Iris pigment epithelial cell (primary cell): ENCODE data around the gene TTC39C.
"Not testable (repeated sequence)": the region's sequence is repeated elsewhere in the genome, so short reads cannot be mapped to it uniquely, and the experiment has no call there.

Experiments
- DNase-seq: peaks from one replicate; pipeline ENCODE4 v3.0.0-alpha.2; 2011; ENCODE audit warnings: low read depth

TTC39C gene

DNA sequence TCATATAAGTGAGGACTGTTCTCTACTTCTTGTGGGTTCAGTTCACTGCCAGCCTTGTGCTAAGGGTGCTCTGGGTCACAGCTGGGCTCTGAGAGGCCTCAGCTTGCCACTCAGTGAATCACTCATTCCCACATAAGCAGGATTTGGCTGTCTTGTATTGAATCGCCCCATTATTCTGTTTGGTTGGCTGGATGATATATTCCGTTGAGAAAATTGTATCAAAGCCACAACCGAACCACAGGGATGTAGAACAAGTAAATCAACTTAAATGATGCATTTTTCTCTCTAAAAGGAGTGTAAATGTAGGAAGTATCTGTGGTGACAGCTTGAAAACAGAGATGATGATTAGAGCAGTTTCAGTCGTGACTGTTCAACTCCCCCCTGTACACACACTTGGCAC lies 39.6 kb downstream of the TTC39C start:
- DNase-seq, result peak; percentile 55

DNA sequence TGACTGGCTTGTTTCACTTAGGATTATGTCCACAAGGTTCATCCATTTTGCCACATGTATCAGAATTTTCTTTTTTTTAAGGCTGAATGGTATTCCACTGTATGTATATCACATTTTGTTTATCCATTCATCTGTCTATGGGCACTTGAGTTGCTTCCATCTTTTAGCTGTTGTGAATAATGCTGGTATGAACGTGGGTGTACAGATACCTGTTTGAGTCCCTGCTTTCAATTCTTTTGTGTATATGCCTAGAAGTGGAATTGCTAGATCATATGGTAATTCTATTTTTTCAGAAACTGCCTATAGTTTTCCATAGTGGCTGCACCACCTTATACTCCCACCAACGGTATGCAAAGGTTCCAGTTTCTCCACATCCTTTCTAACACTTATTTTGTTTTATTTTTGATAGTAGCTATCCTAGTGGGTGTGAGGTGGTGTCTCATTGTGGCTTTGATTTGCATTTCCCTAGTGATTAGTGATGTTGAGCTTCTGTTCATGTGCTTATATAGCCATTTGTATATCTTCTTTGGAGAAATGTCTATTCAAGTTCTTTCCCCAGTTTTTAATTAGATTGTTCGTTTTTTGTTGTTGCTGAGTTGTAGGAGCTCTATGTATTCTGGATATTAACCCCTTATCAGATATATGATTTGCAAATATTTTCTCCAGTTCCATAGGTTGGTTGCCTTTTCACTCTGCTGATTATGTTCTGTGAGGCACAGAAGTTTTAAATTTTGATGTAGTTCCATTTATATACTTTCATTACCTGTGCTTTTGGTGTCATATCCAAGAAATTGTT lies 40.7 kb downstream of the TTC39C start:
- no peak for DNase-seq

DNA sequence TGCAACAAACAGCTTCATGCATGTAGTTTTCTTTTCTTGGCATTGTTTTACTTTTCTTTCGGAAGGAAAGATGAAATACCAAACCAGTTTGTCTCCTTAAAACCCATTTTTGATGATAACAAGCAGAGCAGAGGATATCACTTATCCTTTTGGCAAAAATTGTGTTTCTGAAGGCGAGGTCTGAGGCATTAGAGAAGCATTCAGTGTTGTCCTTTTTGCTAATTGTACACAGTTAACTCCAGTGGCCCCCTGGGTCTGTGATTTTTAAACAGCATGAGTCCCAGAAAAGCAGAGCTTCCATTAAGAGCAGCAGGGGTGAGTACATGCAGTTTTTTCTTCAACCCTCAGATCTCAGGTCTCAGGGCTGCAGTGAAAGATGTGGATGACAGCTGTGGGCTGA lies 41.3 kb downstream of the TTC39C start:
- no peak for DNase-seq

DNA sequence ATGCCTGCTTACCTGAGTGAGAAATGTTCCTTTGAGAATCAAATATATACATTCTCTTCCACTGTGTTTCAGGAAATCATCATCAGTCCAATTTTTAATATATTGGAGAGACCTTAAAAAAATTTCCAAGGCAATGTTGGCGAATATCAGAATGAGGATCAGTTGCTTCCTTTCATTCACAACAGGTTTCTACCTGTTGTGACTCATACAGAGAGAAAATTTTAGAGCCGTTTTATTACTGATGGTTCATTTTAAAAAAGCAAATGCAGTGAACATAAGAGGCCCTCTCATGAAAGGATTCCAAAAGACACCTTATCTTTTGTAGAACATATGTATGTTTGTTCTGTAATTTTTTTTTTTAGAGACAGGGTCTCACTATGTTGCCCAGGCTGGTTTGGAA lies 42.0 kb downstream of the TTC39C start:
- DNase-seq, result no peak

DNA sequence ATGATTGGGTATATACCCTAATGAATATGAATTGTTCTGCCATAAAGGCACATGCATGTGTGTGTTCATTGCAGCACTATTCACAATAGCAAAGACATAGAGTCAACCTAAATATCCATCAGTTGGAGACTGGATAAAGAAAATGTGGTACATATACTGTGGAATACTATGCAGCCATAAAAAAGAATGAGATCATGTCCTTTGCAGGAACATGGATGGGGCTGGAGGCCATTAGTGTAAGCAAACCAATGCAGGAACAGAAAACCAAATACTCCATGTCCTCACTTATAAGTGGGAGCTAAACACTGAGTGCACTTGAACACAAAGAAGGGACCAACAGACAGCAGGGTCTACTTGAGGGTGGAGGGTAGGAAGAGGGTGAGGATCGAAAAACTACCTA lies 43.2 kb downstream of the TTC39C start:
- DNase-seq, result no peak

DNA sequence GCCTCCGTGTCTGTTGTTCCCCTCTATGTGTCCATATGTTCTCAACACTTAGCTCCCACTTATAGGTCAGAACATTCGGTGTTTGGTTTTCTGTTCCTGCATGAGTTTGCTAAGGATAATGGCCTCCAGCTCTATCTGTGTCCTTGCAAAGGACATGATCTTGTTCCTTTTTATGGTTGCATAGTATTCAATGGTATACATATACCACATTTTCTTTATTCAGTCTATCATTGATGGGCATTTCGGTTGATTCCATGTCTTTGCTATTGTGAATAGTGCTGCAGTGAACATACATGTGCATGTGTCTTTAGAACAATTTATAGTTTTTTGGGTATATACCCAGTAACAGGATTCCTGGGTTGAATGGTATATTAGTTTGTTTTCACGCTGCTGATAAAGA lies 44.8 kb downstream of the TTC39C start:
- DNase-seq, result not testable (repeated sequence)

DNA sequence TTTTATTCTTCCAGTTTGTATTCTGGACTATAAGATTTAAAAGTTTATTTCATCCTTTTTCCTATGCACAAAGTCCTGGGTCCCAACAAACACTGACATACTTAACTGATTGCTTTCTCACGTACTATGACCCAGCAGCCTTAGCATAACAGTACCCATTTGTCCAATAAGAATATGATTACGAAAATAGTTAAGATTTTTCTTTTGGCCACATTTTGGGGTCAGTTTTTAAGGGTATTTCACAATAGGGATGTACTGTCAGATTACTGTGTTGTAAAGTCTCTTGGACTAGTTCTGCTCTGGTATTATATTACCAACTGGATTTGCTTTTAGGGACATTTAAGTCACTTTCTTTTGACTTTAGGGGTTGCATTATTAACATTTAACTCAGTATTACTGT lies 46.1 kb downstream of the TTC39C start:
- DNase-seq, result peak; percentile 90

DNA sequence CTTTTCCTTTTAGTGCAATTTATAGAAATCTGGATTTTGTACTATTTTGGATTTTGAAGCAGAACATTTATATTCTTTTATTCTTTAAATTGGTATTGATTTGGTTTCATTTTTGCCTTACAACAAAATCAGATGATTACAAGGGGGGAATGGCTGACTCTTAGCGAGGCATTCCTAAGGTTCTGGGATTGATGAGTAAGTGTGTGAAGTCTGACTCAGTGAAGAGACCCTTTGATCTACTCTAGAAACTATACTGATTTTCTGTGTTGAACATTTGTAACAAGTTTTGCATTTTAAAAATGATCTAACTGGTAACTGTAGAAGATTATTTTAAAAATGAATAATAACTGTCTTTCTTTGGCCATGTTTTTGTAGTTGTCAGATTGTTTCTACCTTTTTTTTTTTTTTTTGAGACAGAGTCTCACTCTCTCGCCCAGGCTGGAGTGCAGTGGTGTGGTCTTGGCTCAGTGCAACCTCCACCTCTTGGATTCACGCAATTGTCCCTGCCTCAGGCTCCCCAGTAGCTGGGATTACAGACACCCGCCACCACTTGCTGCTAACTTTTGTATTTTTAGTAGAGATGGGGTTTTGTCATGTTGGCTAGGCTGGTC lies 48.7 kb downstream of the TTC39C start:
- peak; percentile 84 for DNase-seq

DNA sequence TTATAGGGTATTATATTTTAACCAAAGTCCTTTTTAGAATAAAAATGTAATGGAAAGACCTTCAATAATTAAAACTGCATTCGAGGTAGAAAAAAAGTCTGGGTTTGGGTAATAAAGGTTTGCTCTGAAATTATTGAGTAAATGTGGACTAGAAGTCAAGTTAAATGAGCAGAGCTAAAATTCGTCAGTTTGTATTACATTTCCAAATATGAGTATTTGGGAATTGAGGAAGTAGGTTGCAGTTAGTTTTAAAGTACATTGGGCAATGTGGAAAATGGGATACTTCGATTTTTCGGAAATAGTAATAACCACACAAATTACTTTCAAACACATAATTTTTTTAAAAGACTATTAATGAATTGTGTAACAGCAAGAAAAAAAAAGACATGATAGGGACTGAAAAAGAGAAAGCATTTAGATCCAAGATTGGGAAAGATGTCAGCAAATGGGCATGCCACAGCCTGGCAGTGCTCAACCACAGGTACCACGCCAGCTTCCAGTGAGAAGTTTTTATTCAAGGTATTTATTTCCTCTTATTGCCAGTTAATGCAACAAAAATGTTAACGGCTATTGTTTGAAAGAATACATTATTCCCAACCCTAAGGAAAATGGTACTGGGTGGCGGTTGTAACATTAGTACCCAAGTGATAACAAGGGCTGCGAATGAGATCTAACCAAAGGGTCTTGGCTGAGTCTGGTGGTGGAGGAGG lies 50.0 kb downstream of the TTC39C start:
- no peak for DNase-seq

DNA sequence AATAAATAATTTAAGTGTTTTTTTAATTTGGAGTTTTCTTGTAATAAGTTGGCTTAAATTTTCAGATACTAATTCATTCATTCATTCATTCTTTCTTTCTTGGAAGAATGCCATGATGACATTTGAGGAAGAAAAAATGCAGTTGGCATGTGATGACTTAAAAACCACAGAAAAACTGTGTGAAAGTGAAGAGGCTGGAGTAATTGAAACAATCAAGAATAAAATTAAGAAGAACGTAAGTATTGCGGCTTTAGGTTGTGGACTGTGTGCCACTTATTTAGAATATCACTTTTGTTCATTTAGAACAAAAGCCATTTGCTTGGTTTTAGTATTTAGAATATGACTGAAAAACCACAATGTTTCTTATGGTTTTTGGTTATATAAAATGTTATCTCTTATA lies 51.4 kb downstream of the TTC39C start:
- peak; percentile 22 for DNase-seq

DNA sequence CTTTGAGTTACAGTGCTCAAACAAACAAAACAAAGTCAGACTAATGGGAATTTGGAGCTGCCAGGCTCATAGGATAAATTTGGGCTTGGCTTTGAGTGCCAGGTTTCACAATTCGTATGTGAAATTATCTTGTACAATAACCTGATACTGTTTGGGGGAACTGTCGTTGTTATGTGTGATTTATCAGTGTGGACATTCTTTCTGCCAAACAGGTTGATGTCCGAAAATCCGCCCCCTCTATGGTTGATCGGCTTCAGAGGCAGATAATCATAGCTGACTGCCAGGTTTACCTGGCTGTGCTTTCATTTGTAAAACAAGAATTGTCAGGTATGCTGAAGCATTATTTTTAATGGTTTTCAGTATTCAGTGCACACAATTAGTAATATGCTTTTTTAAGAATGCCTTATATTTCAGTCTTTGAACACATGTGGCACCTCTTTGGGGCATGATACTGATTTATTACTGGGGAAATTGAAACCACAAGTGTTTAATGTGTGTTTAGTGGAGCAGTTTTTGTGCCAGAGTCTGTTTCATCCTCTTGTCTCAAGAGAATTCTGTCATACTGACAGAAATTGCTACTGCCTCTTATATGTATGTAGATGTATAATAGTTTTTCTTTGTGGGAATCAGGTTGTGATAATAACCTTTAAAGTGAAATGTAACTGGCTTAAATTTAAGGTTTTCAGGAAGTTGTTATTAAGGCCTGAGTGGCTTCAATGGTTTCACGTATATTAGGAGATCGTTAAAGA lies 54.6 kb downstream of the TTC39C start:
- no peak for DNase-seq

DNA sequence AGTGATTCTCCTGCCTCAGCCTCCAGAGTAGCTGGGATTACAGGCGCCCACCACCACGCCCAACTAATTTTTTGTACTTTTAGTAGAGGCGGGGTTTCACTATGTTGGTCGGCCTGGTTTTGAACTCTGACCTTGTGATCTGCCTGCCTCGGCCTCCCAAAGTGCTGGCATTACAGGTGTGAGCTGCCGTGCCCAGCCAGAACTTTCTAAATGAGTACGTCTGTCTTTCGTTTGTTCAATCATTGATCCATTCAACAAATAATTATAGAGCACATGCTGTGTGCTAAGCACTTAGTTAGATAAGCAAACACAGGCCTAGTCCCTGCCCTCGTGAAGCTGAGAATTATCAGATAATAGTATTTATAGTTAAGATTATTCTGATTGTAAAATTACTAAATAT lies 56.5 kb downstream of the TTC39C start:
- DNase-seq, result no peak

DNA sequence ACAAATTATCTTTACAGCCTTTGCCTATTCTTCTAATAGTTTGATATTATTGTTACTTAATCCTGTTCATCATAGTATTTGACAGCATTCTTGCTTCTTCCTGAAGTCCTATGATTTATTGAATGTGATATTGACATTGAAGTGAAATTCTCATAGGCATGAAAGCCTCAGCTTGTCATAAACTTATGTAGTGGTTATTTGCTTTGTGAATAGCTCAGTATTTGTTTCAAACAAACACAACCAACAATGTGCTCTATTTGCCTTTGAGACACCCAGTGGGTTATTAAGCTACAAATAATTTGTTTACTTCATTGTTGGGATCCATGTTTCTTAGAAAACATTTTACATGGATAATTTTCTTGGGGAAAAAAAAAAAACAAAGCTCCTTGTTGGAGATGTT lies 57.2 kb downstream of the TTC39C start:
- DNase-seq, result no peak

DNA sequence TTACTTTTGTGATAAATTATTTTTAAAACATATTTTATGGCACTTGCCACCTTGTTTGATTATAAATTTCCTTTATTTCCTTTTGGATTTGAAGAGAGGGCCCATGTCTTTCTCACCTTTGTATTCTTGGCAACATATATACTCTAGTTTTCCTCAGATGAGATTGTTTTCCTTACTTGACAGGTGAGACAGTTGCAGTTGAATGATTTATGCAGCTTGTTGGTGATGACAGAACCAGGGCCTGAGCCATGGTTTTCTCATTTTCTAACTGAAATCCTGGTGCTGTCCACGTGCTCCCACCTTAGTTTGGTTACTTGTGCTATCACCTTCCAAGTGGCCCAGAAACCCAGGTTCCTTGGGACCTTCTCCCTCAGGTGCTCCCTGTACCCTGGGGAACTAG lies 58.2 kb downstream of the TTC39C start:
- DNase-seq, result no peak

DNA sequence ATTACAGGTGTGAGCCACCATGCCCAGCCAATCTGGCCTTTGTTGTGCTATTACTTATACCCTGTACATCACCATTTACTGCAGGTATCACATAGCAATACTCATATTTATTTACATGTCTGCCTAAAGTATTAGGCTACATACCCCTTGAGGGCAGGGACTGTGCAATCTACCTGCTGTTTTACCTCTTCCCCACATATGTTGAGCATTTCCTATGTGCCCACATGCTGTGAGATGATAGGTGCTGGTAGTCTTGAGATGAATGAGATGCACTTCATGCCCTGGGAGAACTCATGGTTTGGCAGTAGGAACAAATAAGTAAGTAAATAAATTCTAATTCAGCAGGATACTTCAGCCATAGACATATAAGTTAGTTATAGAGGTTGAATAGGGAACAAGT lies 59.2 kb downstream of the TTC39C start:
- no peak for DNase-seq

DNA sequence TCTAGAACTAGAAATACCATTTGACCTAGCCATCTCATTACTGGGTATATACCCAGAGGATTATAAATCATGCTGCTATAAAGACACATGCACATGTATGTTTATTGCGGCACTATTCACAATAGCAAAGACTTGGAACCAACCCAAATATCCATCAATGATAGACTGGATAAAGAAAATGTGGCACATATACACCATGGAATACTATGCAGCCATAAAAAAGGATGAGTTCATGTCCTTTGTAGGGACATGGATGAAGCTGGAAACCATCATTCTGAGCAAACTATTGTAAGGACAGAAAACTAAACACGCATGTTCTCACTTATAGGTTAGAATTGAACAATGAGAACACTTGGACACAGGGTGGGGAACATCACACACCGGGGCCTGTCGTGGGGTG lies 60.2 kb downstream of the TTC39C start:
- DNase-seq, result not testable (repeated sequence)

DNA sequence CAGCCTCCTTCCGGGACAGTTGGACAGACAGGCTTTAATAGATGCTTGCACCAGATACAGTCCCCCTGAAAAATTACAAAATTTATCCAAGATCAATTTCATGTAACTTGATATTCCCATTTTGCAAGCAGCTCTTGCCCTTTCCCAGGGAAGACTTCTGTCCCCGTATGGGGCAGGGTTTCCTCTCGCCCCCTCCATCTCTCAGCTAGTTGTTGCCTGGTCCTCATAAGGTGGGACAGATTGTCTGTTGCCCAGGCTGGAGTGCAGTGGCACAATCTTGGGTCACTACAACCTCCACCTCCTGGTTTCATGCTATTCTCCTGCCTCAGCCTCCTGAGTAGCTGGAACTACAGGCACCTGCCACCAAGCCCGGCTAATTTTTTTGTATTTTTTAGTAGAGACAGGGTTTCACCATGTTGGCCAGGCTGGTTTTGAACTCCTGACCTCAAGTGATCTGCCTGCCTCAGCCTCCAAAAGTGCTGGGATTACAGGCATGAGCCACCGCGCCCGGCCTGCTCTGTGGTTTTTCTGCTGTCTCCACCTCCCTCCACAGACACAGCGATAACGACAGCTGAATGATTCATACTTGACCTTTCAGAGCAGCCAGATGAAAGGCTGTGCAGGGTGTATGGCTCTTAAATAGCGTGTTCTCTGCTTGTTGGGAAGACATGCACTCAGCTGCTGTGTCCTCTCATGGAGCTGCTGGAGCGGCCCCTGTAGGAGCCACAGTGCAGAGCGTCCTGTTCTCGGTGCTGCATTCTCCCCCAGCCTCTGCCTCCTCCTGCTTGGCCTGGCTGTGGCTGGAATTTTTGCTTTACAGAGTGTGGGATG lies 61.4 kb downstream of the TTC39C start:
- peak; percentile 99 for DNase-seq

DNA sequence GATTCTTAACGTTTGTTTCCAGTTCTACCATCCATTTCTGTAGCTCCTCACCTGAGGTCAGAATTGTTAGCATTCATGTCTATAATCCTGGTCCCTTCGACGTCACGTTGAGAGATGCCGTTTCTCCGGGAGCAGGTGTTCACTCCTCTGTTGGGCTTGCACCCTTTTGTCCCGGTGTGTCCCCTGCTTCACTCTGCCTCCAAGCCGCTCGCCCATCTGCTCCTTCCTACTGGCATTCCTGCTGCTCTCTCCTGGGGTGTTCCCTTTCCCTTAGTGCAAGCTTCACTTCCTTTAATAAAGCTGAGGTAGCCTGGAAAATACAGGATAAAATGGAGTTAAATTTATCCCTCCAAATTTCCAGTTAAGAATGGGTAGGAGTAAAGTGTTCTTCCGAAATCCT lies 62.4 kb downstream of the TTC39C start:
- no peak for DNase-seq

DNA sequence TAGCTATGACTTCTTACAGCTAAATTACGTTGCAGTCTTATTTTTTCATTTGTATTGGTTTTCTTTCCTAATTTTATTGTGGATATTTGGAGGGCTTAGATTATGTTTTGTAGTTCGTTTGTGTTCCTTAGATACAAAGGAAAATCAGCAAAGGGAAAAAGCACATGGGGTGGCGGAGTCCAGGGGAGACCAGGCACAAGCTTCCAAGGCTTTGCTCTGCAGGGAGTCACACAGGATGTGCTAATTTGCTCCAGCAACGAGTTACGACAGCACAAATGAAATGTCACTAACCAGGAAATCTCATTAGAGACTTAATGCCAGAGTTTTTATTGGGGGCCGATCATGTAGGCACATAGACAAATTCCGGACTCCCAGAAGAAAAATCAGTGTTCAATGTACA lies 63.8 kb downstream of the TTC39C start:
- no peak for DNase-seq

DNA sequence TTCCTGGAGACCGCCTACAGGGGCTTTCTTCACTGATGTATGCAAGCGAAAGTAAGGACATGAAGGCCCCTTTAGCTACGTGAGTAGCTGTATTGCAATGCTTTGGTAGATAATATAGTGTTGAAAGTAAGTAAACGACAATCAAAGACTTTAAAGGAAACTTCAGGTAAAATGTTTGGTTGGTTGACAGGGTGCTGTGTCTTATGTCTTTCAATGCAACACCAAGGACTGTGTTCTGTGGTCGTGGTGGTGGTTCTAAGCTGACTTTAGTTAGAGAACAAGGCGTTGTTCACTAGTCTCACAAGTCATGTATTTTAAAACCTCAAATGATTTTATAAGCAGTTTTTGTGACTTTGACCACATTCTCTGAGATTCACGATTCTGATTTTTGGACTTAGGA lies 66.3 kb downstream of the TTC39C start:
- DNase-seq, result no peak

DNA sequence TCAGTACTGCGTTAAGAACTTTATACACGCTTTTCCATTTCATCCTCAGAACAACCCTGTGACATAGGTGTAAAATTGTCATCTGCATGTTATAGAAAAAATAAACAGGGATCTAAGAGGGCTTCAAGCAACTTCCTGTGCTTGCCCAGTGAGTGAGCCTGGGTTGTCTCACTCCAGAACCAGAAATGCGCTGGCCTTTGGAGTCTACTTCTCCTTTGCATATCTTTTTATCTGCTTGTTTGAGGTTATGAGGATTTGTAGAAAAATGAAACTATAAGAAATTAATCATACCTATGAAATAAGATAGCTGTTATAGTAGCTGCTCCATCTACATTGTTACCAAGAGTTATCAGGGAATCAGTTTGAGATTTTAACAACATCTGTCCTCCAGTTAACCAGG lies 69.0 kb downstream of the TTC39C start:
- DNase-seq, result peak; percentile 34

DNA sequence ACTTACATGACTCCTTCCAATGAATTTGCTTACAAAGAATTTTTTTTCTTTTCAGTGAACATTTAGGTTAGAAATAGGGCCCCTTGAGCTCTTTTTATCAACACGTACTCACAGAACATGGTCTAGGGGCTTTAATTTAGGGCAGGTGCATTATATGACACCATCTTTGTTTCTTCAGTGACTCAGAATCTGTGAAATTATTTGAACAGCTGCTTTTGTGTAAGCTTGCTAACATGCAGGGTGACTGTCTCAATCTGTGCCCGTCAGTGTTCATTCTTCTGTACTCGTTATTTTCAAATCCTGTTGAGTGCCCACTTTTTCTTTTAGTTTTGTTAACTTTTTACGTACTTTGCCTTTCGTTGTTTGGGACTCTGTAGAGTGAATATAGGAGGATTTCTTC lies 71.5 kb downstream of the TTC39C start:
- no peak for DNase-seq
